ENCODE data around the gene POLR2C.

GRCh38 chr16:57501492-57501891 lies 39.0 kb downstream of the POLR2C start:
- TF ChIP-seq, protein P1, sequence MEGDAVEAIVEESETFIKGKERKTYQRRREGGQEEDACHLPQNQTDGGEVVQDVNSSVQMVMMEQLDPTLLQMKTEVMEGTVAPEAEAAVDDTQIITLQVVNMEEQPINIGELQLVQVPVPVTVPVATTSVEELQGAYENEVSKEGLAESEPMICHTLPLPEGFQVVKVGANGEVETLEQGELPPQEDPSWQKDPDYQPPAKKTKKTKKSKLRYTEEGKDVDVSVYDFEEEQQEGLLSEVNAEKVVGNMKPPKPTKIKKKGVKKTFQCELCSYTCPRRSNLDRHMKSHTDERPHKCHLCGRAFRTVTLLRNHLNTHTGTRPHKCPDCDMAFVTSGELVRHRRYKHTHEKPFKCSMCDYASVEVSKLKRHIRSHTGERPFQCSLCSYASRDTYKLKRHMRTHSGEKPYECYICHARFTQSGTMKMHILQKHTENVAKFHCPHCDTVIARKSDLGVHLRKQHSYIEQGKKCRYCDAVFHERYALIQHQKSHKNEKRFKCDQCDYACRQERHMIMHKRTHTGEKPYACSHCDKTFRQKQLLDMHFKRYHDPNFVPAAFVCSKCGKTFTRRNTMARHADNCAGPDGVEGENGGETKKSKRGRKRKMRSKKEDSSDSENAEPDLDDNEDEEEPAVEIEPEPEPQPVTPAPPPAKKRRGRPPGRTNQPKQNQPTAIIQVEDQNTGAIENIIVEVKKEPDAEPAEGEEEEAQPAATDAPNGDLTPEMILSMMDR (IDR thresholded peaks at IDR 0.05), result no peak
- no peak for TF ChIP-seq POLR2A (IDR thresholded peaks at IDR 0.05)

Measured in lower leg skin (tissue), 3 donors.